AG08396 (cell line): ENCODE results near the gene SEMA3G.

Experiments used
- DNase-seq: peaks from one replicate; pipeline ENCODE4 v3.0.0; 2012; ENCODE audit warnings: low spot score, mixed read lengths

The SEMA3G gene

GRCh38 chr3:52453496-52454249 lies 8.8 kb upstream of the SEMA3G start, which contains the start of gene TNNC1:
Gene TNNC1, minus strand, starts transcription at chr3:52454041. Its CDS starts 26 bp downstream, at chr3:52454015.
- DNase-seq, result no peak

- DNase-seq, result no peak
These were observed 7.8 kb upstream of the SEMA3G start for GRCh38 chr3:52452570-52453221.

DNA sequence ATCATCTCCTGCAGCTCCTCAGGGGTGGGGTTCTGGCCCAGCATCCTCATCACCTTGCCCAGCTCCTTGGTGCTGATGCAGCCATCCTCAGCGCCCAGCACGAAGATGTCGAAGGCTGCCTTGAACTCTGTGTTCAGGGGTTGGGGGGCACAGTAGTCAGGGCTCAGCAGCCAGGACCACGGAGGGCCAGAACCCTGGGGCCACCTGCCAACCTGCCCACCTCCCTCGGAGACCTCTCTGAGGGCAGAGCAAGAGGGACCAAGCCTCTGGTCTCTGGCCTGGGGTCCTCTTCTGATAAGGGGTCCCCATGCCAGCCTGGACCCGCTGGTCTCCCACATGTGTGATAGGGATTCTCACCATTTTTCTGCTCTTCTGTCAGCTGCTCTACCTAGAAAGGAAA lies 7.2 kb upstream of the SEMA3G start:
- no peak for DNase-seq

DNA sequence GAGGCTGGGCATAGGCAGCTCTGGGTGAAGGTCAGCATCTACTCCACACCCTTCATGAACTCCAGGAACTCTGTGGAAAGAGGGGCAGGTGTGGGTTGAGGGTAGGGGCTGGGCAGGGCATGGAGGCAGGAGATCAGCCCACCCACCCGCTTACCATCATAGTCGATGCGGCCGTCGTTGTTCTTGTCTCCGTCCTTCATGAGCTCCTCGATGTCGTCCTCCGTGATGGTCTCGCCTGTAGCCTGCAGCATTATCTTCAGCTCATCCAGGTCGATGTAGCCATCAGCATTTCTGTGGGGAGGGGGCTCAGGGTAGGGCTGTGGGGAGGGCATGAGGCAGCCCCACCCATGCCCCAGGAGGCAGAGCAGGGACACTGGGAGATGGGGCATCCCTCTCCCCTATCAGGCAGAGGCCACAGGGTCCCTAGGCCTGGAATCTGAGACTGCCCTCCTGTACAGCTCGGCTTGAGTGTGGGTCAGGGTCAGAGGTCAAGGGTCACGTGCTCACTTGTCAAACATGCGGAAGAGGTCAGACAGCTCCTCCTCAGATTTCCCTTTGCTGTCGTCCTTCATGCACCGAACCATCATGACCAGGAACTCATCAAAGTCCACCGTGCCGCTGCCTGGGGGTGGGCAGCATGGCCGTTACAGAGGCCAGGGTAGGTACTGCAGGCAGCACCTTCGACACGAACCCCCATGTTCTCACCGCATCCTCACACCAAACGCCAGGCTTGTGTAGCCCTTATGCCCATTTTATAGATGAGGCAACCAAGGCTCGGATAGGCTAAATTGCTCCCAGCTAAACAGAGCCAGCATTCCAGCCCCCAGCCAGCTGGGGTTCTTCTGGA lies 6.6 kb upstream of the SEMA3G start:
- no peak for DNase-seq

- no peak for DNase-seq
These were observed 5.8 kb upstream of the SEMA3G start for GRCh38 chr3:52450489-52451236.

DNA sequence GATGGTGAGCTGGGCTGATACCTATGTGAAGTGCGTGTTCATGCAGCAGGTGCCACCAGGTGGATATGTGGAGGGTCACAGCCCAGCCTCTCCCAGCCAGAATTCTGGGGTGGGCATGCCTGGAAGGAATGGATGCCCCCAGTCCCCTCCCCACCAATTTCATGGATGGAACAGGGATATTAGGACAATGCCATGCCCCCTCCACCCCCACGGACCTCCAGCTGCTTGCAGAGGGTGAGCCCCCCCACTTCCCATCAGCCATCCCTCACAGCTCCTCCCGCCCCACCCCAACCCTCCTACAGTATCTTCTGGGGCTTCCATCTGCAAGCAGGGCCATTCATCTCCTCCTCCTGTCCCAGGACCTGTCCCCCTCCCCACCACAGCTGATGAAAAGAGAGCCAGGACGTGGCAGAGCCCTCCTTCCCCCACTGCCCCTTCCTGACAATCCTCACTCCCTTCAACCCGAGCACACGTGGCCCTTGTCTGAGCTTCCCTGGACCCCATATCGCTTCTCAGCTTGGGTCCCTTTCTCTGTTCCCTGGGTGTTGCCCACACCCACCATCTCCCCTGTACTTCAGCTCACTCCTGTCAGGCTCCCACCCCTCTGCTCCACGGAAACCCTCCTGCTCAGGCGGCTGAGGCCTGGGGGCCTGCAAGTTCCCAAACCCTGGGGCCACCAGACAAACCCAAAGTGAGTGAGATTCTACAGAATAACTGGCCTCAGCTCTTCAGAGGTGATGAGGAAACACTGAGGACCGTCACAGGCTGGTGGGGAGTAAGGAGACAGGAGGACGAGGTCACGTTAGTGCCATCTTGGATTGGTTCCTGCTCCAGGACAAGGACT lies 2.8 kb upstream of the SEMA3G start:
- no peak for DNase-seq

DNA sequence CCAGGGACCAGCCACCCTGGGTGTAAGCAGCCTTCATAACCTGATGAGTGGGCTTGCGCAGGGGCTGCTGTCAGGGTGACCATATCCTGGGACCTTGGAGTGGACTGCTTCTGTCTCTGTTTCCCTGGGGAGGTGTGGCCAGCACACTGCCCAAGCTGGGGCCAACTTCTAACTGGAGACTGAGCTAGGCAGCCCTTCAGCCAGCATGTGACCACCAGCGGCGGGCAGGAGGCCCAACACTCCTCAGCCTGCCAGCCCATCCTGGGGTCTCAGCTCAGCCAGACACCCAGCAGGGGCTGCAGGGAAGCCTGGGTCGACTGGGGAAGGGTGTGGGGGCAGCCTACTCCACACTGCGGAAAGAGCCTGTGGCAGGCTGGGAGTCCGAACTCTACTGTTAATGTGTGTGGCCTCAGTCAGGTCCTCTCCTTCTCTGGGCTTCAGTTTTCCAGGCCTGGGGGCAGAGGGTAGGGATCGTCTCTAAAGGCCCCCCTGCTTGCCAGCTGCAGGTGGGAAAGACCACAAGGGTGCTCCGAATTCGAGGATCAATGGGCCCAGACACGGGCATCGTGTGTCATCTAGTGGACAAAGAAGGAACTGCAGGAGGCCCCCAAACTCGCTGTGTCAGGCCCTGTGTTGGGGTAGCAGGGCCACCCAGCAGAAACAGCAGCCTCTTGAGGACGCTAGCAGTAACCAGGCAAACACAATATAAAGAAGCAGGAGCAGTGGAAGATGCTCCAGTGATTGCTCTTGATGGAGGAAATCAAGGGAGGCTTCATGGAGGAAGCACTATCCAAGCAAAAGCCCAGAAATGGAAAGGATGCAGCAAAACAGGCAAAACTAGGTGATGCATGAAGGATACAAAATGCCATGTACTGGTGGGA lies 2.0 kb upstream of the SEMA3G start:
- DNase-seq, result peak; percentile 75

GRCh38 chr3:52446042-52446441 lies 1.1 kb upstream of the SEMA3G start:
- no peak for DNase-seq

DNA sequence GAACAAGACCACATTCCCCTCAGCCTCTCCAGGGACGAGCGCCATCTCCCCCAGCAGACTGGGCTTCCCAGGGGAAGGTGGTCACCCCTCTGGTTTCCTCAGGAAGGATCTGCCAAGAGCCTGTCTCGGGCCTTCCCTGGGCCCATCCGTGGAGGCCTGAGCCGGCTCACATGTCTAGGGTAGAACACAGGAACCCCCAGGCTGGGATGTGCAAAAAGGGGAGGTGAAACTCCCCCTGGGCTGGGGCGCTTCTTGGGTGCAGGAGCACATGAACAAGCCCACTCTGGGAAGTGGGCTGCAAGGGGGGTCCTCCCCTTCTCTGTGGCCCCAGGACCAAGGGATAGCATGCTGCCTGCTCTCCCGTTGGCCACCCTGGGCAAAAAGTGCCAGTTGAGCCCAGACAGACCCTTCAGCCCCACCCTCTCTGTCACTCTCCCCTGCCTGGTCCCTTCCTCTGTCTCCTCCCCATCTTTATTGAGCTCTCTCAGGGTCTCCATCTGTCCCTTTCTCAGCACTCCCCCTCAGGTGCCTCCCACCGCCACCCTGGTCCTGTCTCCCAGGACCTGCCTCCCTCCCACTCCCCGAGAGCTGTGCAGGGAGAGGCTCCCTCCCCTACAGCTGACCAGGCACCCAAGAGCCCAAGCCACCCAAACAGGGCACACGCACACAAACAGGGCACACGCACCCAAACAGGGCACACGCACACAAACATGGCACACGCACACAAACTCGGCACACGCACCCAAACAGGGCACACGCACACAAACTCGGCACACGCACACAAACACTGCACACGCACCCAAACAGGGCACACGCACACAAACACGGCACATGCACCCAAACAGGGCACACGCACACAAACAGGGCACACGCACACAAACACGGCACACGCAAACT lies 864 bp downstream of the SEMA3G start:
- DNase-seq, result no peak

DNA sequence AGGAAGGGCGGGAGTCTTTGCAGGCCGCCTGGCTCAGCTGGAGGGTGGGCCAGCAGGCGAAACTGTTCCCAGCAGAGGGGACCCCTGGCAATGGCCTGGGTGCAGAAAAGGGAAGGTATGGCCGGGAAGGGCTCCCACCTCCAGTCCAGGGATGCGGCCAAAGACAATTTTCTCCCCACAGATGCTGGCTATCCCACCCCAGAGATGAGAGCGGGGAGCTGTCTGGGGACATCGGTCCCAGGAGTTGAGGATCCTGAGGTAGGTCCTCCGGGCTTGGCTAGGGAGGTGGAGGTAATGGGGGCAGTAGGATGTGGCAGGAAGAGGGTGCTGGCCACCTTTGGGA lies 1.7 kb downstream of the SEMA3G start:
- no peak for DNase-seq

GRCh38 chr3:52442409-52443267 lies 2.3 kb downstream of the SEMA3G start:
- DNase-seq, result no peak

DNA sequence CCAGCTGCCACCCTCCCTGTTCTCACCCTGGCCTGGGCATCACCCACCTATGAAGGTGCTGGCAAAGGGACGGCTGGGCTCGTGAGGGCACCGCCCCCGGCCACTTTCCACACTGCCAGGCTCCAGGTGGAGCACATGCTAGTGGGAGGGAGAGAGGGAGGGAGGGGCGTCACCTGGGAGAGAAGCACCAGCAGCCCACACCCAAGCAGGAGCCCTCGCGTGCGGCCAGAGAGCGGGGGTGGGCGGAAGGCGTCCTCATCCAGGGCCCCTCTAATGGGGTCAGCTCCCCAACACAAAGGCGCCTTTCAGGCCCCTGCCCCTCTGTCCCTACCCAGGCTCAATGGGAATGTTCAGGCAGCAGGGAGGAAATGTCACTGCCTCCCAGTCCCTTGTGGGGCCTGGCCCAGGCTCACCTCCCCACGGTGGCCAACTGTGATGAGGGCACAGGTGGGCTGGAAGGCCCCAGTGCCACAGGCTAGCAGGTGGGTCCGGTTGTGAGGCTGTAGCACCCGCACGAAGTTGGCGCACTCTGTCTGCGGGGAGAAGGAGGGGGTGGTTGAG lies 3.1 kb downstream of the SEMA3G start:
- DNase-seq, result no peak

DNA sequence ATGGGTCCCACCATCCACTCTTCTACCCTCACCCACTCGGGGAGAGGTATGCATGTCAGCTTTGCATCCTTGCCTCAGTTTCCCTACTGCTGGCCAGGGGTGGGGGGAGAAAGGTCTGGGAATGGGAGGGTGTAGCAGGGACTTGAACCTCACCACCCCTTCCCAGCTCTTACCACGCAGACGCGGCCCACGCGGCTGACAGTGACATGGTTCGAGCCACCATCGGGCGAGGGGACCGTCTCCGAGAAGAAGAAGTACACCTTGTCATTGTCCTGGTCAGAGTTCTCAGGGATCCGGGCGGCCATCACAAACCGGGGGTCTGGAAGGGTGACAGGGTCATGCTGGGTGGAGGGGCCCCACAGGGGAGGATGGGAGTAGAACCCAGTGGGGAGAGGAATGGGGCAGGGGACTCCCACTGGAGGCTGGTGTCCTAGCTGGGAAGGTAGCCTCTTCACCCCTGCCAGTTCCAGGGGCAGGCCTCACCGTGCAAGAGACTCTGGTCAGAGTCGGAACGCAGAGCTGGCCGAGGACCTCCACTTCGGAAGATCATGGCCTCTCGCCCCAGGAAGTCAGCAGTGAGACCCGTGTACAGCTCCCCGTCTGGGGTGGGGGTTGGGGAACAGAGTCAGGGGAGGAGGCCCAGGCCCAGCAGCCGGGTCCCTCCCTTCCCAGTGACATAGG lies 3.7 kb downstream of the SEMA3G start:
- no peak for DNase-seq

DNA sequence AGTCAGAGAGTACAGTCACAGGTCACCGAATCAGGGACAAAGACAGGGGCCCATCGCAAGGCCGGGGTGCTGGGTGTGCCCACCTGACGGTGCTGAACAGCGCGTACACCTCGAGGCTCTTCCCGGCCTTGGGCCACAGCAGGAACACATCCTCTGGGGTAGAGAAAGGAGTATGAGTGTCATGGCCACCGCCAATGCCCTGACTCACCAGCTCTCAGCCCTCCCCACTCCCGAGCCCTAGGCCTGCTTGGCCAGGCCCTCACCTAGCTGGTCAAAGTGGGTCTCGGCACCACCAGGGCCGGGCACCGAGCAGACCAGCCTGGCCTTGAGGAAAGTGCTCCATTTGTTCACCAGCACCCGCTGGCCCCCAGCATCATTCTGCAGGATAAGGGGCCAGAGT lies 4.2 kb downstream of the SEMA3G start:
- no peak for DNase-seq

GRCh38 chr3:52440249-52440551 lies 4.7 kb downstream of the SEMA3G start:
- DNase-seq, result no peak

GRCh38 chr3:52439426-52440248 lies 5.3 kb downstream of the SEMA3G start:
- no peak for DNase-seq
